GM18867 (cell line): ENCODE data around the gene SATB2.

Source experiments
- ATAC-seq: cut with Tn5 transposase; IDR thresholded peaks from one replicate; pipeline ENCODE4 v1.9.1; 2021; ENCODE audit warnings: mild to moderate bottlenecking, moderate library complexity; ENCODE audit not compliant: unreplicated experiment

SATB2 gene

DNA sequence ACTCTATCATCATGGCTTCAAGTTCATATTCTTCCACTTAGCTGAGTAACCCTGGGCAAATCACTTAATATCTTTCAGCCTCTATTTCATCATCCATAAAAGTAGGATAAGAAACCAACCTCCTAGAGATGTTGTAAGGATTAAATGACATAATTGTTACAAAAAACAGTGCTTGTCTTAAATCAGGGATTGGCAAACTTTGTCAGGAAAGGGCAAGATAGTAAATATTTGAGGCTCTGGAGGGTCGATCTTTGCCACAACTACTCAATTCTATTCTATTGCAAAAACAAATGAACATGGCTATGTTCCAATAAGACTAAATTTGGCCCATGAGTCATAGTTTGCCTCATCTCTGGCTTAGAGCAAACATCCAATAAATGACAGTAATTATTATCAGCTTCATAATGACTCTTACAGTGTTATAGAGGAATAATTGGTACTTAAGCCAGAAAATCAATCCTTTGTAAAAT is 184.7 kb downstream of the SATB2 start:
- no peak for ATAC-seq

DNA sequence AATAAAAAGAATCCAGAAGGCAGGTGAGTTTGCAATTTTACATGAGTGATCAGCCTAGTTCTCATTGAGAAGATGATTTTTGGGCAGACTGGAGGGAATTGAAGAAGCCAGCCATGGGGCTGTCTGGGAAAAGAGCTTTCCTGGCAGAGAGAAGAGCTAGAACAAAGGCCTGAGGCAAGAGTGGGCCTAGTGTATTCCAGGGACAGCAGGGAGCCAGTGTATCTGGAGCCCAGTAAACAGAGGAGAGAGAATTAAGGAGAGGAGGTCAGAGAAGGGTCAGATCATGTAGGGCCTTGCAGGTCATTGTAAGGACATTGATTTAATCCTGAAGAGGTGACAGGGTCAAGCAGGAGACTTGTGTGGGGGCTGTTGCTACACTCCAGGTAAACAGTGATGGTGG is 195.8 kb downstream of the SATB2 start:
- no peak for ATAC-seq

DNA sequence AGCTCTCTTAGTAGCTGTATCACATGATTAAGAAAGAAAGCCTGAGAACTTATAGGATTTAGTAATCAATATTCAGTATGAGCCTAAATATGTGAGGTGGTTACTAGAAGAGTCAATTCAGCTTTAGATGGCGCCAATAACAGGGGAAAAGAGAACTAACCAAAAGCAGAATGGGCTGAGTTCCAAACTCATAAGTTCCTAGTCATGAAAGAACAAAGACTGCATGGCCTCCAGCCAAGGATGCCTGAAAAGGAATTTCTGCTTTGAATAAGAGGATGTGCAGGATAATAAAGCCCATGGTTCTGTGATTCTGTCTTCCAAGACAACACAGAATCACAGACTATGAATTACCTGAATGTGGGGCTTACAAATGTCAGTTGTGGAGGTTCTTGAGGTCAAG is 196.5 kb downstream of the SATB2 start:
- no peak for ATAC-seq

DNA sequence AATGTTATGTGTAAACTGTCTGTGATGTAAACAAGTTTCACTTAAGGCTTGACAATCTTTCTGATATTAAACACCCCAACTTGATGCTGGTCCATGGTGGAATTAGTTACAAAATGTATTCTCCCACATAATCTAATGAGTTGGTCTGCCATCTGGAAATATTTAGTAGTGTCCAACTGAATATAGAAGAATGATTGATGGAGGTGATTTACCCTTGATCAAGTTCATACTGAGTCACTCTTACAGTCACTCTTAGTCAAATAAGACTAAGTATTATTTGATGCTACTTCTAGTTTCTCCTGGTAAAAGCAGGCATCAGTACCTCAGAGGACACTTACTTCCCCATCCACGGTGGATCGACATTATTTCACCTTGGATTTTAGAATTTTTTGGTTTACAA is 198.1 kb downstream of the SATB2 start:
- ATAC-seq = no peak

- peak; percentile 46 for ATAC-seq
Measured at GRCh38 chr2:199258291-199258690, 199.4 kb downstream of the SATB2 start.

- no peak for ATAC-seq
Measured at GRCh38 chr2:199257261-199258224, 200.2 kb downstream of the SATB2 start.

GRCh38 chr2:199230091-199230490 is 227.6 kb downstream of the SATB2 start:
- ATAC-seq = no peak

DNA sequence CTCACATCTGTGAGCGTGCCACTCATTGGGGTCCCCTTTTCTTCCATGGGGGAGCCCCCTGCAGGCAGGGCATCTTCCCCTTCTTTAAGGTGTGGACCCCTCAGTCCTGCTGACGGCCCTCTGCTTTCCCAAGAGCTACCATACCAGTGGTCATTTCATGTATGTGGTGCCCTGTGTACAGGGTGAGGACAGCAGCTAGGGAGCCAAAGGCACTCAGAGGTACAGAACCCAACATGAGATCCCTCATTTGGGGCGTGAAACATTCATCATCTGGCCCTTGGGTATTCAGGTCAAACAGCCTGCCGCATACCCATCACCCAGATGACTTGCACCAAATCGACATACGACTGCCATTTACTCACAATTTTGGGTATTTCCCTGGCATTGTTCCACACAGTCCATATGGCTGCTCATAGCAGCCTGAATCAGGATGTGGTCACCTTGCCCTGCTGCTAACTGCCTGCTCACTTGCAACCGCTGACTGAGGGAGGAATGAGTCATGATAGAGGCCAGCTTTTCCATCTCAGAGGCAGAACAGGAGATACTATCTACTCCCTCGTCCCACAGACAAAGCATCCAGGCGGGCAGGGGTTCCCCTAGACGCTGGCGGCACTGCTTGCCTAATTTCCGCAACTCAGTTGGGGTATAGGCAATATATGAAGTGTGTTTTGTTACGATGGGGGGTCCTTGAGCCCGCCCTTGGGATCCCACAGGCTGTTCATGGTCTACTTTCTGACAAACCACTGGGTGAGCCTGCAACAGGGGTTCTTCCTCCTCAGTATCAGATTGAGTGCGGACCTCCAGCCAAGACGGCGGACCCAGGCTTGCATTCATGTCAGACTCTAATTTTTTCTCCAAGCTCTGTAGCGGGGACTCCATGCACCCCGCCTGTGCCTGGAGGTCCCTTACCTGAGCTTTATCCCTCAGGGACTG is 228.6 kb downstream of the SATB2 start:
- peak; percentile 97 for ATAC-seq

DNA sequence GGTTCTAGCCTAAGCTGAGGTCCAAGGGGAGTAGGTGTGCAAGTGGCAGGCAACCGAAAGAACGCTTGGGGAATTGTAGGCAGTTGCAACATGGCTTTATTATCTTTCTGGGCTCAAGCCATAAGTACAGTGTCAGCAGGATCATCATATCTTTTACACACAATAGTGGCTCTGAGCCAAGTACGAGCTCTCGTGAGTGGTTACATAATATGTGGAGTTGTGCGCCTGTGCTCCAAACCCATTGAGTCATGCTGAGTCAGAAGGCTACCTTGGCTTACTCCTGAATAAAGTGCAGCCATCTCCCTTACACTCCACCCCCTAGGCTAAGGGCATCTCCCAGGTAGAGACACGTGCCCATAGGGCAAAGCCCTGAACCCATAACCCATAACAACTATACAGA is 233.9 kb downstream of the SATB2 start:
- no peak for ATAC-seq

DNA sequence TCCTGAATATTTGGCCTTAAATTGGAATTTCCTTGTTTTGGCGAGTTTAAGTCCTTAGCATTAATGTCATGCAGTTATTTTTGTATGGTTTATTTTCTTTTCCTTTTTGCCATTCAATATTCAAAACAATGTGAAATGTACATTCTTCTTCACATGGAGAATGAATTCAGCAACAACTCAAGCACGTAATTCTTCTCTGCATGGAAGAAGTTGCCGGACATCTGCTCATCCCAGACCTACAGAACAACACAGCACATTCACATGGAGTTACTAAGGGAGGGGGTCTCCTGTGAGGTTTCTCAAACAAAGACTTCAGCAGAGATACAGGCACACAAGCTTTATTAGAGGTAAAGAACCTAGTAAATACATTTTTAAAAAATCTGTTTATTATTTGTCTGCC is 236.8 kb downstream of the SATB2 start:
- no peak for ATAC-seq

DNA sequence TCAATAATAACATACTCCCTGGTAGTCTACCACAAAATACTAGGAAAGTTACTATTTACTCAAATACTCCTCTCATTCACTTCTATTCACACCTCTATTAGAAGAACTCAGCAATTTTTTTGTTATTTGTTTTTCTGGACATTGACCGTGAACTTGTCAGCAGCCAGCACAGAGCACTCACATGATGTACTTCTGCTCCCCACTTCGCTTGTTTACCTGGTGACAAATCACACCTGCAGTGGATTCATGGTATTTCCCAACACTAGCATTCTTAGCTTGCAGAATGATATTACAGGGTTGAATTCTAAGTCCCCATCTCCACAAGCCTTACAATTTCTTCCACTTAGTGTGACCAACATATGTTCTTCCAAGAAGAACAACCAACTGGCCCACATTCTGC is 238.2 kb downstream of the SATB2 start:
- no peak for ATAC-seq
